H9 (cell line): Measurements from ENCODE around the gene SPTAN1. TPM values are rescaled to one million over a fixed set of nuclear protein-coding genes. Genes with fewer than 3 reads are reported as not detected.

ENCODE experiments used
- DNase-seq: peaks from one replicate; pipeline ENCODE4 v3.0.0-alpha.2; 2017
- H2AFZ ChIP-seq: one replicate; pipeline ENCODE4 v1.6.1; 2013; ENCODE audit warnings: mild to moderate bottlenecking, low read length, control low read depth, moderate library complexity
- H2AK5ac ChIP-seq: 2 replicates; pipeline ENCODE4 v1.6.1; 2013; ENCODE audit warnings: low read length, control low read depth, mixed read lengths; ENCODE audit not compliant: insufficient read length
- H2BK120ac ChIP-seq: one replicate; pipeline ENCODE4 v1.6.1; 2013; ENCODE audit warnings: low read depth, mild to moderate bottlenecking, low read length, control low read depth, inconsistent platforms; ENCODE audit not compliant: poor library complexity, severe bottlenecking
- H2BK12ac ChIP-seq: 2 replicates; pipeline ENCODE4 v1.6.1; 2013; ENCODE audit warnings: low read length, control low read depth, mixed read lengths, low read depth; ENCODE audit not compliant: insufficient read length
- H2BK15ac ChIP-seq: 2 replicates; pipeline ENCODE4 v1.6.1; 2013; ENCODE audit warnings: low read depth, low read length, control low read depth
- H2BK20ac ChIP-seq: one replicate; pipeline ENCODE4 v1.6.1; 2013; ENCODE audit warnings: low read depth, mild to moderate bottlenecking, low read length, control low read depth, inconsistent platforms; ENCODE audit not compliant: poor library complexity, severe bottlenecking
- H2BK5ac ChIP-seq: 2 replicates; pipeline ENCODE4 v1.6.1; 2013; ENCODE audit warnings: low read length, control low read depth, mixed read lengths; ENCODE audit not compliant: insufficient read length
- H3K14ac ChIP-seq: 2 replicates; pipeline ENCODE4 v1.6.1; 2013; ENCODE audit warnings: low read length, control low read depth; ENCODE audit not compliant: insufficient read depth
- H3K18ac ChIP-seq: 2 replicates; pipeline ENCODE4 v1.6.1; 2013; ENCODE audit warnings: low read depth, mild to moderate bottlenecking, mixed read lengths, low read length, control low read depth; ENCODE audit not compliant: insufficient read length
- H3K23ac ChIP-seq: 2 replicates; pipeline ENCODE4 v1.6.1; 2013; ENCODE audit warnings: low read length, control low read depth, mixed read lengths, low read depth; ENCODE audit not compliant: insufficient read length
- H3K23me2 ChIP-seq: 2 replicates; pipeline ENCODE4 v1.6.1; 2013; ENCODE audit warnings: low read depth, mild to moderate bottlenecking, mixed read lengths, low read length, control low read depth; ENCODE audit not compliant: insufficient read length, poor library complexity, severe bottlenecking
- H3K27ac ChIP-seq: 2 replicates; pipeline ENCODE4 v1.5.1; 2013; ENCODE audit warnings: low read length, control low read depth, mixed read lengths, low read depth; ENCODE audit not compliant: insufficient read length
- H3K27me3 ChIP-seq: 2 replicates; pipeline ENCODE4 v1.6.1; 2013; ENCODE audit warnings: low read length, control low read depth, inconsistent platforms; ENCODE audit not compliant: insufficient read depth
- H3K4ac ChIP-seq: 2 replicates; pipeline ENCODE4 v1.6.1; 2013; ENCODE audit warnings: low read depth, mild to moderate bottlenecking, control low read depth, inconsistent platforms, low read length, moderate library complexity
- H3K4me1 ChIP-seq: 2 replicates; pipeline ENCODE4 v1.6.1; 2013; ENCODE audit warnings: low read length, control low read depth, inconsistent platforms; ENCODE audit not compliant: insufficient read depth
- H3K4me2 ChIP-seq: 2 replicates; pipeline ENCODE4 v1.6.1; 2013; ENCODE audit warnings: low read length, control low read depth, mixed read lengths; ENCODE audit not compliant: insufficient read length, insufficient read depth
- H3K56ac ChIP-seq: 2 replicates; pipeline ENCODE4 v1.6.1; 2013; ENCODE audit warnings: low read depth, mild to moderate bottlenecking, mixed read lengths, low read length, control low read depth; ENCODE audit not compliant: insufficient read length
- H3K79me1 ChIP-seq: 2 replicates; pipeline ENCODE4 v1.6.1; 2013; ENCODE audit warnings: low read depth, mild to moderate bottlenecking, moderate library complexity, low read length, control low read depth, inconsistent platforms; ENCODE audit not compliant: insufficient read depth, poor library complexity, severe bottlenecking
- H3K79me2 ChIP-seq: 2 replicates; pipeline ENCODE4 v1.6.1; 2013; ENCODE audit warnings: low read length, control low read depth, inconsistent platforms; ENCODE audit not compliant: insufficient read depth
- H3K9ac ChIP-seq: 2 replicates; pipeline ENCODE4 v1.6.1; 2013; ENCODE audit warnings: low read length, control low read depth, mixed read lengths; ENCODE audit not compliant: insufficient read length; ENCODE audit errors: extremely low read depth
- H3K9me3 ChIP-seq: one replicate; pipeline ENCODE4 v1.6.1; 2013; ENCODE audit warnings: low read depth, low read length, inconsistent platforms; ENCODE audit not compliant: control insufficient read depth
- H3T11ph ChIP-seq: one replicate; pipeline ENCODE4 v1.6.1; 2013; ENCODE audit warnings: mild to moderate bottlenecking, low read length, control low read depth, inconsistent platforms
- H4K20me1 ChIP-seq: one replicate; pipeline ENCODE4 v1.6.1; 2013; ENCODE audit not compliant: control insufficient read depth, insufficient read length, insufficient read depth
- H4K5ac ChIP-seq: 2 replicates; pipeline ENCODE4 v1.6.1; 2013; ENCODE audit warnings: low read depth, mild to moderate bottlenecking, mixed read lengths, low read length, control low read depth; ENCODE audit not compliant: insufficient read length
- H4K8ac ChIP-seq: replicated peaks from 2 replicates; pipeline ENCODE4 v1.6.1; 2013; ENCODE audit warnings: low read length, control low read depth, mixed read lengths, low read depth; ENCODE audit not compliant: insufficient read length
- H4K91ac ChIP-seq: 2 replicates; pipeline ENCODE4 v1.6.1; 2013; ENCODE audit warnings: low read depth, mild to moderate bottlenecking, moderate library complexity, mixed read lengths, low read length, control low read depth; ENCODE audit not compliant: insufficient read length
- H3K27ac Mint-ChIP-seq, 3 experiments: 2 replicates in 2 of 3; 3 replicates in 1 of 3; pipeline ENCODE4 v1.8.0; 2020 to 2021; ENCODE audit warnings: mixed read lengths in 3 of 3, mild to moderate bottlenecking in 1 of 3, moderate library complexity in 1 of 3
- H3K27me3 Mint-ChIP-seq: 2 replicates; pipeline ENCODE4 v1.8.0; 2021; ENCODE audit warnings: low read depth, mild to moderate bottlenecking, moderate library complexity, mixed read lengths
- H3K36me3 Mint-ChIP-seq, 3 experiments: 2 replicates in 2 of 3; 3 replicates in 1 of 3; pipeline ENCODE4 v1.8.0; 2020 to 2021; ENCODE audit warnings: low read depth in 3 of 3, mixed read lengths in 3 of 3; ENCODE audit not compliant: insufficient read depth in 1 of 3
- H3K4me1 Mint-ChIP-seq, 2 experiments: 2 replicates each; pipeline ENCODE4 v1.8.0; 2020; ENCODE audit warnings: mixed read lengths in 2 of 2
- H3K4me3 Mint-ChIP-seq, 2 experiments: 2 replicates in 1 of 2; 3 replicates in 1 of 2; pipeline ENCODE4 v1.8.0; 2020 to 2021; ENCODE audit warnings: mild to moderate bottlenecking in 2 of 2, mixed read lengths in 2 of 2, moderate library complexity in 1 of 2
- H3K9me3 Mint-ChIP-seq, 2 experiments: 2 replicates in 1 of 2; 3 replicates in 1 of 2; pipeline ENCODE4 v1.8.0; 2020; ENCODE audit warnings: mild to moderate bottlenecking in 2 of 2, mixed read lengths in 2 of 2, moderate library complexity in 1 of 2
- CTCF ChIP-seq: fragments of 200-600 bp; sonication (generic); conservative IDR thresholded peaks from 3 replicates; pipeline ENCODE4 v1.8.0; 2021; ENCODE audit warnings: antibody characterized with exemption, mild to moderate bottlenecking
- WGBS: extraction: QIAGEN DNeasy Blood & Tissue Kit; methylation state at CpG from one replicate; pipeline ENCODE4 v1.1.7; 2013; ENCODE audit warnings: missing lambda C conversion rate, low lambda C conversion rate, mixed read lengths; ENCODE audit not compliant: insufficient read length; ENCODE audit errors: extremely low coverage; 5-methylcytosine and 5-hydroxymethylcytosine counted together
- total RNA-seq: library from RNA; stranded (reverse); gene quantifications from 2 replicates; pipeline ENCODE4 v1.2.1, GENCODE V29; 2021

SPTAN1 gene
- total RNA-seq, 1 experiment from 2014 or later: 213 TPM

DNA sequence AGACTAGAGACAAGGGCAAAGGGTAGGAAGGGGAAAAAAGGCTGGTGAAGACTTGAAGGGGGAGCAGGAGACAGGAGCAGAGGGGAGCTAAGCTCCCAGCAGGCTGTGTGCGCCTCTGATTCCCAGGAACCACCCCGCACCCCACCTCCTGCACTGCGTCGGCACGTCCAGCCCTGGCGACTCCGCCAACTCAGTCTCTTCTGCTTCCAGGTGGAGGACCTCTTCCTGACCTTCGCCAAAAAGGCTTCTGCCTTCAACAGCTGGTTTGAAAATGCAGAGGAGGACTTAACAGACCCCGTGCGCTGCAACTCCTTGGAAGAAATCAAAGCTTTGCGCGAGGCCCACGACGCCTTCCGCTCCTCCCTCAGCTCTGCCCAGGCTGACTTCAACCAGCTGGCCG is 73.8 kb downstream of the SPTAN1 start:
- Histone ChIP-seq H3K79me1 (no peaks in the 10 kb centered on the region), H2AFZ (no peak overlapping the region), H2BK15ac (no peak overlapping the region), H3K23me2 (no peaks in the 10 kb centered on the region), H3K56ac (no peak overlapping the region), H4K20me1 (no peaks in the 10 kb centered on the region), H3K27ac (no peak overlapping the region), H3K18ac (no peak overlapping the region), H3K9me3 (no peaks in the 10 kb centered on the region), H2AK5ac (no peak overlapping the region), H4K5ac (no peak overlapping the region), H3K14ac (no peak overlapping the region), H2BK12ac (no peak overlapping the region), H3K79me2 (no peaks in the 10 kb centered on the region), H4K91ac (no peak overlapping the region), H3K9ac (no peak overlapping the region), H3K27me3 (no peaks in the 10 kb centered on the region), H2BK5ac (no peak overlapping the region), H2BK20ac (no peak overlapping the region), H4K8ac (no peak overlapping the region), H3K4me2 (no peak overlapping the region), H3K4me1 (no peaks in the 10 kb centered on the region), H3K4ac (no peak overlapping the region), H3T11ph (no peak overlapping the region), H3K23ac (no peak overlapping the region), H2BK120ac (no peak overlapping the region)
- WGBS: no CpG with 5 or more reads among the region's 16 CpGs
- TF ChIP-seq CTCF: no peak
- peaks cover 26 to 77% (median 59%) of the 10 kb centered on the region in 3 experiments for H3K36me3 Mint-ChIP-seq
- H3K4me1 Mint-ChIP-seq: 0 out of 4 replicates have a peak, but pooled peaks cover 0 to 4% of the 10 kb centered on the region in 2 experiments
- no peaks in the 10 kb centered on the region for H3K27me3 Mint-ChIP-seq
- no peak for DNase-seq
- peak overlapping the region in 1 of 3 experiments; percentile 76; a peak in 2 of 7 replicates for H3K27ac Mint-ChIP-seq
- no peak overlapping the region for H3K4me3 Mint-ChIP-seq
- H3K9me3 Mint-ChIP-seq: no peaks in the 10 kb centered on the region
